NB4 (cell line): ENCODE data around the gene EPN2.

Experiments used
- CTCF ChIP-seq: IDR thresholded peaks from one replicate; pipeline ENCODE4 v1.5.1; 2012; ENCODE audit warnings: low read depth, low read length
- MYC ChIP-seq: IDR thresholded peaks from 2 replicates; pipeline ENCODE4 v1.6.1; 2011; ENCODE audit warnings: low read depth, low read length
- POLR2A ChIP-seq: IDR thresholded peaks from 2 replicates; pipeline ENCODE4 v1.6.1; 2011; ENCODE audit warnings: mild to moderate bottlenecking; ENCODE audit not compliant: insufficient read length; ENCODE audit errors: extremely low read depth

- TF ChIP-seq CTCF (no peak), MYC (no peak), POLR2A (no peak)
Measured at GRCh38 chr17:19298569-19299213, 61.5 kb downstream of the EPN2 start.
